Kidney (tissue), 14 donors: ENCODE data around the gene LYRM2. TPM values are rescaled to one million over a fixed set of nuclear protein-coding genes. Genes with fewer than 3 reads are reported as not detected.
A peak's percentile ranks its signal among the peaks of the same experiment; 100 is the strongest.

Experiments
- DNase-seq, 5 donors: peaks; one replicate each; pipeline ENCODE4 v3.0.0-alpha.2; 2013 to 2020
- FAIRE-seq: peaks from 2 replicates; lab custom pipeline; 2012; peaks lifted over from hg19 to GRCh38; lab: Jason Lieb, UNC
- H3K27ac ChIP-seq, 2 donors: one replicate each; pipeline ENCODE4 v1.7.0; 2013; ENCODE audit warnings: low read depth in 2 of 2, low read length in 2 of 2, inconsistent platforms in 1 of 2
- H3K27me3 ChIP-seq: one replicate; pipeline ENCODE4 v1.7.1; 2013; ENCODE audit warnings: low read length, inconsistent platforms; ENCODE audit not compliant: control insufficient read depth, insufficient read depth
- H3K36me3 ChIP-seq, 3 donors: one replicate each; pipeline versions ENCODE4 v1.7.0 to v1.7.1; 2013; ENCODE audit warnings: low read length in 3 of 3, control low read depth in 1 of 3, inconsistent platforms in 1 of 3; ENCODE audit not compliant: insufficient read depth in 3 of 3, control insufficient read depth in 2 of 3
- H3K4me1 ChIP-seq, 3 donors: one replicate each; pipeline versions ENCODE4 v1.7.0 to v1.7.1; 2013; ENCODE audit warnings: low read length in 3 of 3, inconsistent platforms in 1 of 3, low read depth in 1 of 3; ENCODE audit not compliant: control insufficient read depth in 2 of 3, insufficient read depth in 2 of 3
- H3K4me3 ChIP-seq, 3 donors: one replicate each; pipeline versions ENCODE4 v1.7.0 to v1.8.1; 2013; ENCODE audit warnings: low read length in 3 of 3, control low read depth in 1 of 3, inconsistent platforms in 1 of 3
- H3K9ac ChIP-seq, 3 donors: one replicate each; pipeline versions ENCODE4 v1.7.0 to v1.7.1; 2013; ENCODE audit warnings: low read length in 3 of 3, control low read depth in 1 of 3, inconsistent platforms in 1 of 3
- H3K9me3 ChIP-seq, 3 donors: one replicate each; pipeline versions ENCODE4 v1.7.0 to v1.7.1; 2013; ENCODE audit warnings: low read length in 3 of 3, control low read depth in 1 of 3, inconsistent platforms in 1 of 3; ENCODE audit not compliant: control insufficient read depth in 2 of 3, insufficient read depth in 1 of 3
- CTCF ChIP-seq: IDR thresholded peaks from 3 replicates; pipeline ENCODE4 v1.5.1; 2012; ENCODE audit warnings: mild to moderate bottlenecking, moderate library complexity, borderline replicate concordance; ENCODE audit not compliant: insufficient read depth; ENCODE audit errors: extremely low read depth
- intact Hi-C: fragments of 100-400 bp; cut with DNase I; formaldehyde crosslinking; loops from one replicate; pipeline ENCODE4 v1.11.1; 2022
- polyA plus RNA-seq: library from polyadenylated mRNA; stranded (reverse); fragments of 350-450 nt; fragmentation: Illumina TruSeq; extraction: RNeasy Lipid Tissue Mini Kit (QIAGEN cat#74804); gene quantifications from one replicate; pipeline ENCODE4 v1.2.3, GENCODE V29; 2014; ENCODE audit warnings: low read depth, low replicate concordance; ENCODE audit not compliant: insufficient read depth
- total RNA-seq: library from RNA; stranded (reverse); fragmentation: NEBNext Ultra II Directional; extraction: Animal tissue kit (Norgen Biotek cat#: 25700); gene quantifications from one replicate; pipeline ENCODE4 v1.2.1, GENCODE V29; 2021
- donor health status: control.
- donor health status: control.
- donor health status: control.
- donor health status: control.
- donor health status: control.
- donor health status: DM: yes; HTN: yes; CAD: no.
- donor health status: Normal renal cell carcinoma (clear cell type).

Gene LYRM2
- total and polyA plus RNA-seq, 2 donors from 2014 or later: 22.6 to 42.8 TPM

- Histone ChIP-seq H3K9me3 (no peaks in the 10 kb centered on the region), H3K27me3 (no peaks in the 10 kb centered on the region), H3K9ac (no peak overlapping the region), H3K36me3 (no peaks in the 10 kb centered on the region), H3K27ac (no peak overlapping the region), H3K4me1 (no peaks in the 10 kb centered on the region), H3K4me3 (no peak overlapping the region)
- DNase-seq (no peak), FAIRE-seq (no peak)
- intact Hi-C loops: no loop called here
- TF ChIP-seq CTCF: no peak
These were observed 70.7 kb downstream of the LYRM2 start for GRCh38 chr6:89567630-89568390.

- H3K36me3 ChIP-seq: no peaks in the 10 kb centered on the region
- FAIRE-seq: no peak
- DNase-seq: peak in 3 of 5 donors; percentile 54 to 67 (median 59)
- TF ChIP-seq CTCF: no peak
- no peak overlapping the region for H3K4me3 ChIP-seq
- no peaks in the 10 kb centered on the region for H3K9me3 ChIP-seq
- no peak overlapping the region for H3K9ac ChIP-seq
- H3K27me3 ChIP-seq: no peaks in the 10 kb centered on the region
- intact Hi-C loops: no loop called here
- no peaks in the 10 kb centered on the region for H3K4me1 ChIP-seq
- H3K27ac ChIP-seq: no peak overlapping the region
These were observed 71.5 kb downstream of the LYRM2 start for GRCh38 chr6:89566930-89567629.

- no peak for FAIRE-seq
- Histone ChIP-seq H3K27ac (no peak overlapping the region), H3K9me3 (no peaks in the 10 kb centered on the region), H3K36me3 (no peaks in the 10 kb centered on the region), H3K4me3 (no peak overlapping the region), H3K27me3 (no peaks in the 10 kb centered on the region), H3K9ac (no peak overlapping the region), H3K4me1 (no peaks in the 10 kb centered on the region)
- no peak for DNase-seq
- intact Hi-C loops: no loop called here
- TF ChIP-seq CTCF: no peak
These were observed 72.3 kb downstream of the LYRM2 start for GRCh38 chr6:89566008-89566800.
